Measurements from ENCODE around the gene CCDC150. TPM values are rescaled to one million over a fixed set of nuclear protein-coding genes. Genes with fewer than 3 reads are reported as not detected.
"Not testable (repeated sequence)": the region's sequence is repeated elsewhere in the genome, so short reads cannot be mapped to it uniquely, and the experiment has no call there.

CCDC150 gene
- total RNA-seq, 1 experiment from 2014 or later: 13.6 TPM

GRCh38 chr2:196635156-196635555 is 4.4 kb upstream of the CCDC150 start:
- peak; percentile 50 for DNase-seq (ENCODE audit: low read depth)

- DNase-seq (ENCODE audit: low read depth): no peak
Observed at GRCh38 chr2:196638765-196639164, 750 bp upstream of the CCDC150 start.

GRCh38 chr2:196640031-196640548 is 575 bp downstream of the CCDC150 start:
- DNase-seq (ENCODE audit: low read depth): no peak

DNA sequence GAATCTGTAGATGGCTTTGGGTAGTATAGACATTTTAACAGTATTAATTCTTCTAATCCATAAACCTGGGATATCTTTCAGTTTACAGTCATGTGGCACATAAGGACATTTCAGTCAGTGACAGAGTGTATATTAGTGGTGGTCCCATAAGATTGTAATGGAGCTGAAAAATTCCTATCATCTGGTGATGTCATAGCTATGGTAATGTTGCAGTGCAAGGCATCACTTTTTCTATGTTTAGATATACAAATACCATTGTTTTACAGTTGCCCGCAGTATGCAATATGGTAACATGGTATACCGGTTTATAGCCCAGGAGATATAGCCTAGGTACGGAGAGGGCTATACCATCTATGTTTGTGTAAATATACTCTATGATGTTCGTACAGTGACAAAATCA is 9.7 kb downstream of the CCDC150 start:
- no peak for DNase-seq (ENCODE audit: low read depth)

DNA sequence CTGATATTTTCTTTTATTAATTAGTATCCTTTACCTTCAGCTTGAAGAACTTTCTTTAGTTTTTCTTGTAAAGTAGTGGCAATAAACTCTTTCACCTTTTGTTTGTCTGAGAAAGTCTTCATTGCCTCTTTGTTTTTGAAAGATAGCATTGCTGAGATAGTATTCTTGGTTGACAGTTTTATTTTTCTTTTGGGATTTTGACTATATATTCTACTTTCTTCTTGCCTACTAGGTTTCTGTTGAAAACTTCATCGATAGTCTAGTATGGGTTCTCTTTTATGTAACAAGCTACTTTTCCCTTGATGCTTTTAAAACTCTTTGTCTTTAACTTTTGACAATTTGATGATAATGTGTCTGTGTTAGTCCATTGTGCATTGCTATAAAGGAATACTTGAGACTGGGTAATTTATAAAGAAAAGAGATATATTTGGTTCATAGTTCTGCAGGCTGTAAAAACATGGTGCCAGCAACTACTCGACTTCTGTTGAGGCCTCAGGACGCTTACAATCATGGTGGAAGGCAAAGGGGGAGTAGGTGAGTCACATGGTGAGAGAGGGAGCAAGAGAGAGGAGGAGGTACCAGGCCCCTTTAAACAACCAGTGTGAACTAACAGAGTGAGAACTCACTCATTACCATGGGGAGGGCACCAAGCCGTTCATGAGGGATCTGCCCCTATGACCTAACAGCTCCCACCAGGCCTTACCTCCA is 12.0 kb downstream of the CCDC150 start:
- DNase-seq (ENCODE audit: low read depth): no peak

DNA sequence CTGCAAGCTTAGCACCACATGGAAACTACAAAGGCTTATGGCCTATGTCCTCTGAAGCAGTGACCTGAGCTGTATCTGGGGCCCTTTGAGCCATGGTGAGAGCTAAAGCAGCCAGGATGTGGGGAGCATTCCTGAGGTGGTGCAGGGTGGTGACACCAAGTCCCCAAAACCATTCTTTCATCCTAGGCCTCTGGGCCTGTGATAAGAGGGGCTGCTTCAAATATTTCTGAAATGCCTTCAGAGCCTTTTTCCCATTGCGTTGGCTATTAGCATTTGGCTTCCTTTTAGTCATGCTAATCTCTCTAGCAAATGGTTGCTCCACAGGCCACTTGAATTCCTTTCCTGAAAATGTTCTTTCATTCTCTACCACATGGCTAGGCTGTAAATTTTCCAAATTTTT is 13.4 kb downstream of the CCDC150 start:
- DNase-seq (ENCODE audit: low read depth): no peak

GRCh38 chr2:196653843-196654242 is 14.3 kb downstream of the CCDC150 start:
- no peak for DNase-seq (ENCODE audit: low read depth)

DNA sequence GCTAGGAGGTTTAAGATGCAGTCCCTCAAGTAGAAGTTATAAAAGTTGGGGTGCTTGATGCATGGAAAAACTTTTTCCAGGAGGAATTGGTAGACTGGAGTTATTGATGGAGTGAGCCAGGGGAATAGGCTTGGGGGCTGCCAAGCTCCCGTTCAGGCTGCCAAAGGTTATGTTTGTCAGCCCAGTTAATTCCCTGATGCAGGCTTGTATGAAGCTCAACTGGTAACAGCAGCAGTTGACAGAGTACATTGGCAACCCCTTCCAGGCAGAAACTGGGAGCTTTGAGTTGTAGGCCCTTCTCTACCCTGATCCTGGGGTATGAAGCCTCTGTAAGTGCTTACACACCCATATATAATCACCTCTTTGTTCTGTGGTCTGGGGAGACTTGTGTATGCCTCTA is 16.2 kb downstream of the CCDC150 start:
- DNase-seq (ENCODE audit: low read depth): no peak

DNA sequence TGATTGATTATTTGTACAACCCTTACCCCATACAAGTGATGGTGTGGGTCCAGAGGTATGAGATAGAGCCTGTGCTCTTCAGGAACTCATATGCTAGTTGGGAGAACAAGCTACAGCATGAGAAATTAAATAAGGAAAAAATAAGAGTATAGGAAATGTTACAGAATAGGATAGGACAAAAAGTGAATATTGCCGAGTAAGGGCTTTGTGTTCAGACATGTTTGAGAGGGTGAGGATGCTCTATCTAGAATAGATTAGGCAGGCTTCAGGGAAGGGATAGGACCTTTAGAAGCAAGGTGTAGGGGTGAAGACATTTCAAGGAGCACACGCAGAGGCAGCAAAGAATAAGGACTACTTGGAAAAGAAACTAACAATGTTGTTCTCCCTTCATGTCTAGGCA is 17.8 kb downstream of the CCDC150 start:
- DNase-seq (ENCODE audit: low read depth): no peak

DNA sequence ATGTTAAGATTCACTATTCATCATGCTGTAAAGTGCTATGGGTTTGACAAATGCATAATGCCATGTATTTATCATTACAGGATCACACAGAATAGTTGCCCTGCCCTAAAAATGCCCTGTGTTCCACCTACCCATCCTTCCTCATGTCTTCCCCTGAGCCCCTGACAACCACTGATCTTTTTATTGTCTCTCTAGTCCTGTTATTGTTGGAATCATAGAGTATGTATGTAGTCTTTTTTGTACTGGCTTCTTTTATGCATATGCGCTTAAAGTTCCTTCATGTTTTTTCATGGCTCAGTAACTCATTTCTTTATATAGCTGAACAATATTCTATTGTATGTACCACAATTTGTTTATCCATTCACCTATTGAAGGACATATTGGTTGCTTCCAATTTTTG is 20.3 kb downstream of the CCDC150 start:
- DNase-seq (ENCODE audit: low read depth): no peak

GRCh38 chr2:196660244-196660643 is 20.7 kb downstream of the CCDC150 start:
- DNase-seq (ENCODE audit: low read depth): peak; percentile 60

- no peak for DNase-seq (ENCODE audit: low read depth)
Observed at GRCh38 chr2:196670342-196670741, 30.8 kb downstream of the CCDC150 start.

- DNase-seq (ENCODE audit: low read depth): no peak
Observed at GRCh38 chr2:196675963-196676362, 36.4 kb downstream of the CCDC150 start.

- peak; percentile 73 for DNase-seq (ENCODE audit: low read depth)
Observed at GRCh38 chr2:196677404-196677803, 37.9 kb downstream of the CCDC150 start.

- DNase-seq (ENCODE audit: low read depth): no peak
Observed at GRCh38 chr2:196679368-196679767, 39.9 kb downstream of the CCDC150 start.

DNA sequence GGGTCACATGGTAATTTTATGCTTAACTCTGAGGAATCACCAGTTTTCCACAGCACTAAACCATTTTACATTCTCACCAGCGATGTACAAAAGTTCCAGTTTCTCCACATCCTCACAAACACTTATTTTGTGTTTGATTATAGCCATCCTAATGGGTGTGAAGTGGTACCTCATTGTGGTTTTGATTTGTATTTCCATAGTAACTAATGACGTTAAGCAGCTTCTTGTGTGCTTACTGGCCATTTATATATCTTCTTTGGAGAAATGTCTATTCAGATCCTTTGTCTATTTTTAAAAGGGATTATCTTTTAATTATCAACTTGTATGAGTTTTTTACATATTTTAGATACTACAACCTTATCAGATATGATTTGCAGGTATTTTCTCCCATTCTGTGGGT is 42.0 kb downstream of the CCDC150 start:
- DNase-seq (ENCODE audit: low read depth): peak; percentile 3

DNA sequence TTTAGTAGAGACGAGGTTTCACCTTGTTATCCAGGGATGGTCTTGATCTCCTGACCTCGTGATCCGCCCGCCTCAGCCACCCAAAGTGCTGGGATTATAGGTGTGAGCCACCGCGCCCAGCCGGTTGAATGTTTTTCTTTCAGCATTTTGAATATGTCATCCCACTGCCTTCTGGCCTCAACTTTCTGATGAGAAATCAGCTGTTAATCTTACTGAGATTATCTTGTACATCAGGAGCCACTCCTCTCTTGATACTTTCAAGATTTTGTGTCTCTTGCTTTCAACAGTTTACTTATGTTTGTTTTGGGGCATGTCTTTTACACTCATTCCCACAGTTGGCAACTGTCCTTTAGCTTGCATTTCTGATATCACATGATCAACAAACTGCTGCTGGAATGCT is 46.3 kb downstream of the CCDC150 start:
- no peak for DNase-seq (ENCODE audit: low read depth)

DNA sequence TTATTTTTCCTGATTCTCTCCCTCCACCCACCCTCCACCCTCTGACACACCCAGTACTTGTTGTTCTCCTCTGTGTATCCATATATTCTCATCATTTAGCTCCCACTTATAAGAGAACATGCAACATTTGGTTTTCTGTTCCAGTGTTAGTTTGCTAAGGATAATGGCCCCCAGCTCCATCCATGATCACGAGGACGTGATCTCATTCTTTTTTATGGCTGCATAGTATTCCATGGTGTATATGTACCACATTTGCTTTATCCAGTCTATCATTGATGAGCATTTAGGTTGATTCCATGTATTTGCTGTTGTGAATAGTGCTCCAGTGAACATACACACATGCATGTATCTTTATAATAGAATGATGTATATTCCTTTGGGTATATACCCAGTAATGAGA is 47.2 kb downstream of the CCDC150 start:
- not testable (repeated sequence) for DNase-seq (ENCODE audit: low read depth)

DNA sequence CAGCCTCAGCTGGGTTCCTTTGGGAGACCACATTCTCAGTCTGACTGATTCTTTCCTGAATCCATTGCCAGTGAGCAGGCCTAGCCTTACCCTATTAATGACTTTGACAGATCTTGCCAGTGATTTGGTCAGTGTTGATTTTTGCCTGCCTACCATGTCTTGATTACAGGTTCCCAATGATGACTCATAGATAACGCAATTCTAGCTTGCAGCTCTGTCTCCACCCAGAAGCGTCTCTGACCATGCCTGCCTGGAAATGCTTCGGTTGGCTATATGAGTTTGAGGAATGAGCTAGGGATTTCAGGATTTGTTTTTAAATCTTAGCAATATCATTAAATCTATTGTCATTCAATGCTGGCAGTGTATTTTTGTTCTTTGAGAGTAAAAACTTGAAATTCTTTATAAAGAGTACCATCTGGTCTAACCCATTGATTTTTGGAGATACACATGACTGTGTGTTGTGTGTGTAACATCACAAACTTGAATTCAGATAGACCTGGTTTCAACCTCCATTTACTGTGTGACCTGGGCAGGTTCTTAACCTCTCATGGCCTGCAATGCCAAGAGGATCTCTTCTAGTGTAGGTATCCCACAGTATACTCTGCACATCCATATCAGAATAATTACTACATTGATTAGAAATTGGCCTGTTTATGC is 57.0 kb downstream of the CCDC150 start:
- peak; percentile 88 for DNase-seq (ENCODE audit: low read depth)

DNA sequence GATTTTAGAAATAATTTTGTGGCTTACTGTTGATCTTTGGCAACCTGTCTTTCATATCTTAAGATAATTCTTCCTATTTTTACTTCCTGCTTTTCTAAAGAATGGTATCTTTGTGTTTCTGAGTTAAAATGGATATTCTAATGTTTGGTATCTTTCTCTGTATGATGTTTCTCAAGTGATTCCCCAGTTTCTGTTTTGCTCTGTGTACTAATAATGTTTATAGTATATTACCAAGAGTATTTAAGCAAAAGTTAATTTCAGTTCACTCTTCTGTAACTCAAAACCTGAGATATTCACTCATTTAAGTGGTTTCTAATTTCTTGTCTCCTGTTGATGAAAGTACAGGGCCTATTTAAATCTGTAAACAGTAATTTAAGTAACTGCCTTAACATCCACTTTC is 58.3 kb downstream of the CCDC150 start:
- DNase-seq (ENCODE audit: low read depth): no peak

DNA sequence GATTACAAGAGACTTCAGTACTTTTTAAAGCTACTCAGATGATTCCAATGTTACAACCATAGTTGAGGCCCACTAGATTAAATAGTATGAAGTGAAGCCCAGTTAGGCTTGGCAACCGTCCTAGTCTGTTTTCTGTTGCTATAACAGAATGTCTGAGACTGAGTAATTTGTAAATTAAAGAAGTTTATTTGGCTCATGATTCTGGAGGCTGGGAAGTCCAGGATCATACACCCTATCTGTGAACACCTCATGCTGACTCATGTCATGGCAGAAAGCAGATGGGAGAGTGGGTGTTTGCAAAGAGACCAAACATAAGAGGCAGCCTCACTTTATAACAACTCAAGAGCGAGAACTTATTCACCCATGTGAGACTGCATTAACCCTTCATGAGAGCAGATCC is 63.1 kb downstream of the CCDC150 start:
- DNase-seq (ENCODE audit: low read depth): peak; percentile 83

DNA sequence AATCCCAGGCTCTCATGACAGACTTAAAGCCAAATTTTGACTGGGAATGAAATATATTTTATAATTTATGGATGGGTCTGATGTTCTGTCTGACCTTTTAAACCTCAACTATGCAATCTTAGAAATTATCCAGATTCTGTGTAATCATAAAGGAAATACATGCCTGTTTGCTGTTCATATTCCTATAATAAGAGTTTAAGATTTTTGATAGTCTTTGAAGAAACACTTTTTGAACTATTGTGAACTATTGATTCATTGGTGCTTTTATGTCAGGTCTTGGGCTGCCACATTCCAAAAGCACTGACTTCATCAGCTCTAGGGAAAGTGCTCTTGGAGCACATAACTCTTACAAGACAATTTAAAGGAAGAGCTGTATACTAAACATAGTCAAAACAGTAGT is 64.2 kb downstream of the CCDC150 start:
- DNase-seq (ENCODE audit: low read depth): peak; percentile 9

GRCh38 chr2:196710056-196710455 is 70.5 kb downstream of the CCDC150 start:
- not testable (repeated sequence) for DNase-seq (ENCODE audit: low read depth)
